Measurements from ENCODE around the gene ASB15. TPM values are rescaled to one million over a fixed set of nuclear protein-coding genes. Genes with fewer than 3 reads are reported as not detected.

Gene ASB15
- total and polyA plus RNA-seq, 2 of the 4 experiments (the other 2 are of a cell fraction): not detected

- no peak overlapping the region for H3K9ac ChIP-seq (ENCODE audit: low read depth, low read length)
- H3K4me3 ChIP-seq (ENCODE audit: insufficient read depth, low read depth, low read length): no peak overlapping the region
- no peak overlapping the region for H4K8ac ChIP-seq (ENCODE audit: low read depth in 2 of 2, low read length in 2 of 2)
- no peak for ATAC-seq (ENCODE audit: low read depth)
- no peak overlapping the region for H2BK5ac ChIP-seq (ENCODE audit: low read depth, low read length, poor library complexity, severe bottlenecking)
- no peaks in the 10 kb centered on the region for H4K20me1 ChIP-seq (ENCODE audit: insufficient read depth, low read length)
- WGBS, 2 experiments (ENCODE audit: extremely low coverage in 2 of 2, insufficient read length in 1 of 2): 87 to 100% methylated on average over 1 to 3 of the region's 7 CpGs
- CTCF ChIA-PET: no interaction called here
- H2AFZ ChIP-seq (replicated peaks; ENCODE audit: low read length, poor library complexity): no peak overlapping the region
- H2BK20ac ChIP-seq (ENCODE audit: low read depth, low read length): no peak overlapping the region
- no peak overlapping the region for H3K4ac ChIP-seq (ENCODE audit: low read depth, low read length)
- no peak overlapping the region for H2BK120ac ChIP-seq (ENCODE audit: low read depth, low read length)
- H3K4me2 ChIP-seq (ENCODE audit: low read depth, low read length): no peak overlapping the region
- POLR2A ChIA-PET (ENCODE audit: unreplicated experiment): interaction anchor here (0.6 kb wide), 1 partner anchor 51 kb away, joined by 4 read pairs; no protein-coding TSS in a partner anchor
- peaks cover 2% of the 10 kb centered on the region; the same call in 1 of the 2 replicates for H3K4me1 ChIP-seq (ENCODE audit: control insufficient read depth, insufficient read depth, low read length)
- H2AK5ac ChIP-seq (ENCODE audit: low read depth, low read length): no peak overlapping the region
- no peak overlapping the region for H4K5ac ChIP-seq (ENCODE audit: low read depth, low read length)
- H3K9me1 ChIP-seq (ENCODE audit: insufficient read depth, low read length): no peaks in the 10 kb centered on the region
- DNase-seq: no peak
- H3K18ac ChIP-seq (ENCODE audit: low read depth, low read length): no peak overlapping the region
- no peak overlapping the region for H4K91ac ChIP-seq (ENCODE audit: insufficient read depth, low read depth, low read length)
- in situ Hi-C loops (cut with MboI; ENCODE audit: low sequenced_read_pairs) (no loop called here), intact Hi-C loops (cut with micrococcal nuclease) (no loop called here), dilution Hi-C loops (cut with HindIII; ENCODE audit: low sequenced_read_pairs, unreplicated experiment) (no loop called here)
- H3K23ac ChIP-seq (ENCODE audit: low read depth, low read length): no peak overlapping the region
- H3K14ac ChIP-seq (replicated peaks; ENCODE audit: low read depth, low read length): no peak overlapping the region
- no TSS peak for BruUV-seq (replicated peaks)
- no peaks in the 10 kb centered on the region for H3K36me3 ChIP-seq (ENCODE audit: control insufficient read depth, insufficient read depth, low read length)
- no peak overlapping the region for H2BK15ac ChIP-seq (ENCODE audit: low read depth, low read length)
- TF ChIP-seq FOS (IDR thresholded peaks at IDR 0.05; ENCODE audit: low read depth, low read length) (no peak), NFE2L2 (IDR thresholded peaks at IDR 0.05; ENCODE audit: low read depth, low read length) (no peak)
- no peak overlapping the region for H3K56ac ChIP-seq (ENCODE audit: extremely low read depth, insufficient read depth, low read length)
- no peaks in the 10 kb centered on the region for H3K9me3 ChIP-seq (ENCODE audit: control insufficient read depth, insufficient read depth, low read length)
- H3K27ac ChIP-seq (ENCODE audit: insufficient read depth, low read length): no peak overlapping the region
- H3K79me1 ChIP-seq (ENCODE audit: low read depth in 1 of 2, low read length in 2 of 2): no peaks in the 10 kb centered on the region
- no peaks in the 10 kb centered on the region for H3K27me3 ChIP-seq (ENCODE audit: control insufficient read depth, insufficient read depth, low read length)
- no peak overlapping the region for H2AK9ac ChIP-seq (replicated peaks; ENCODE audit: low read depth, low read length, poor library complexity)
These were observed 67.9 kb downstream of the ASB15 start for GRCh38 chr7:123669485-123669884.

All from IMR-90 (cell line).